ENCODE measurements around the gene KDM2A.

Gene KDM2A

DNA sequence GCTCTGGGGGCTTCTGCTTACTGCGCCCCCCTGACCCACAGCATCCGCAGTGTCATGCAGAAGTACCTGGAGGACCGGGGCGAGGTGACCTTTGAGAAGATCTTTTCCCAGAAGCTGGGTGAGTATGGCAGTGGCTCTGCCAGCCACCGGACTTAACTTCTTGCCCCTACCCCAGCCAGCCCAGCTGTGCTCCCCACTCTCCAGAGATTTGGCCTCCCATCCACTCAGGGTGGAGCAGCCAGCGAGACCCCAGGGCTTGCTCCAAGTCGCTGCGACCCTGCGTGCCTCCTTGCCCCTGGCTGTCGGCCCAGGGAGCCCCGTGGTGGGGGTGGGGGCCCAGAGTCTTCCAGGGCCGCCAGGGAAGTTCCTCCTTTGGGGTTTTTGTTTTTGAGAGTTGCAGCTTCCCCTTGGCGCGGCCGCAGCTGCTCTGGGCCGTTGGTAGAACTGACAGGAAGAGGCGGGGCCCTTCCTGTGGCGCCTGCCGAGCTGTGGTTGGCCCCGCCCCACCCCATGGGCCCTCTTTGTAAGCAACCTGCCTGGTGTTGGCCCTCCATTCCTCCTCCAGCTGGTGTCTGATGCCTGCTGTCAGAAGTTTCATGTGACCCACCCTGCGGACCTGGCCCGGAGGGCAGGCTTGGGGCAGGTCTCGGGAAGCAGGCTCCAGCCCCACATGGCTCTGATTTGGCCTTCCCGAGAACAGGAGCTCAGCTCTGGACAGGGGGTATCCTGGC lies 158.3 kb downstream of the KDM2A start:
- peak; percentile 98 for DNase-seq (ENCODE audit: low read depth)
- TF ChIP-seq, protein P1, sequence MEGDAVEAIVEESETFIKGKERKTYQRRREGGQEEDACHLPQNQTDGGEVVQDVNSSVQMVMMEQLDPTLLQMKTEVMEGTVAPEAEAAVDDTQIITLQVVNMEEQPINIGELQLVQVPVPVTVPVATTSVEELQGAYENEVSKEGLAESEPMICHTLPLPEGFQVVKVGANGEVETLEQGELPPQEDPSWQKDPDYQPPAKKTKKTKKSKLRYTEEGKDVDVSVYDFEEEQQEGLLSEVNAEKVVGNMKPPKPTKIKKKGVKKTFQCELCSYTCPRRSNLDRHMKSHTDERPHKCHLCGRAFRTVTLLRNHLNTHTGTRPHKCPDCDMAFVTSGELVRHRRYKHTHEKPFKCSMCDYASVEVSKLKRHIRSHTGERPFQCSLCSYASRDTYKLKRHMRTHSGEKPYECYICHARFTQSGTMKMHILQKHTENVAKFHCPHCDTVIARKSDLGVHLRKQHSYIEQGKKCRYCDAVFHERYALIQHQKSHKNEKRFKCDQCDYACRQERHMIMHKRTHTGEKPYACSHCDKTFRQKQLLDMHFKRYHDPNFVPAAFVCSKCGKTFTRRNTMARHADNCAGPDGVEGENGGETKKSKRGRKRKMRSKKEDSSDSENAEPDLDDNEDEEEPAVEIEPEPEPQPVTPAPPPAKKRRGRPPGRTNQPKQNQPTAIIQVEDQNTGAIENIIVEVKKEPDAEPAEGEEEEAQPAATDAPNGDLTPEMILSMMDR (IDR thresholded peaks at IDR 0.05; ENCODE audit: insufficient read depth, low read depth, low read length, missing control alignments), result no peak
- peak overlapping the region; percentile 65 for H3K4me3 ChIP-seq (ENCODE audit: low read depth, low read length)

DNA sequence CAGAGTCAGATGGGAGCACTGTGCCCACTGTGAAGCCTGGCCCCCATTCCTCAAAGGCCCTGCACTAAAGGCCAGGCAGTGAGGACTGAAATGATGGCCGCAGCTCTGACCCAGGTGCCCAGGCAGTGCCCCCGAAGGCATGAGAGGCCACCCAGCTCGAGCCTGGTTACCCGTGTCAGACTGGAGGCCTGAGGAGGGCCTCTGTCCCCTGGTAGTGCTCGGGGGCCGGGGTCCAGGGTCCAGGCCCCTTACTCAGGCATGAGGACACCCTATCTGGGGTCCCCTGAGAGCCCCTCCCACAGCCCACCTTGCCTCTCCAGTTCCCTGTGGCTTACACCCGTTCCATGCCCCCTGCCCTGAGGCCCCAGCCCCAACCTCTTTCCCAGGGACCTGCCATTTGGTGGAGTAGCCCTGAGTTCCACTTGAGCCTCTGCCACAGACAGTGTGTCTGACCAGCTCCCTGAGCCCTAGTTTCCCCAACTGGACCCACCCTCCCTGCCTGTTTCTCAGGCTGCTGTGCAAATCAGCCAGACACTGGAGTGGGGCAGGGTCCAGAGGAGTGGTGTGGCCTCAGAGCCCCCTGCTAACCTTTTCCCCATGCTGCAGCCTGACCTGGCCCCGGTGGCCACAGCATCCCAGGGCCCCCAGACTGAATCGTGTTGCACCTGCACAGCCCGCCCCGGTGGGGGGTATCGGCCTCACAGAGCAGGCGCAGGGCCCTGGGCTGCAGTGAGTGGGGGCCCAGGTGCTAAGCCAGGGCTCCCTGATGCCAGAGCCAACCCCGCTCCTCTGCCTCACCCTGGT lies 159.3 kb downstream of the KDM2A start:
- peak overlapping the region; percentile 65 for H3K4me3 ChIP-seq (ENCODE audit: low read depth, low read length)
- TF ChIP-seq, protein P1 (IDR thresholded peaks at IDR 0.05; ENCODE audit: insufficient read depth, low read depth, low read length, missing control alignments), result no peak
- no peak for DNase-seq (ENCODE audit: low read depth)

DNA sequence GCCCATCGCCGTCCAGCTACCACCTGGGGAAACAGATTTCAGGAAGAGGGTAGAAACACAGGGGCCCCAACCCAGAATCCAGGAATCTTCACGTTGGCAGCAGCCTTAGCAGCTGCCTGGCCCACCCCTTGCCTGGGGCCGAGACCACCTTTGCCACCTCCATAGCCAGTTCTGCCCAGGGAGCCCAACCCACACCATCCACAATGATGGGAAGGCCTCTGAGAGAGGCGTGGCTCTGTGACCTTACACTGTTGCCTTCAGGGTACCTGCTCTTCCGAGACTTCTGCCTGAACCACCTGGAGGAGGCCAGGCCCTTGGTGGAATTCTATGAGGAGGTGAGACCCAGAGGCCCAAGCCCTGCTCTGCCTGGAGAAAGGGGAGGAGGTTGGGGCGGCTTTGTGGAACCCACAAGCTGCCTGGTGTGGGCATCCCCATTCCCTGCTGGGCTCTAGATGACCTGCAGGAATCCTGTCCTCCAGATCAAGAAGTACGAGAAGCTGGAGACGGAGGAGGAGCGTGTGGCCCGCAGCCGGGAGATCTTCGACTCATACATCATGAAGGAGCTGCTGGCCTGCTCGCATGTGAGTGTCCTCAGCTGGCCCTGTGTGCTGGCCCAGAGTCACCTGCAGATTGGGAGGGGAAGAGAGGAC lies 160.0 kb downstream of the KDM2A start:
- H3K4me3 ChIP-seq (ENCODE audit: low read depth, low read length), result no peak overlapping the region

DNA sequence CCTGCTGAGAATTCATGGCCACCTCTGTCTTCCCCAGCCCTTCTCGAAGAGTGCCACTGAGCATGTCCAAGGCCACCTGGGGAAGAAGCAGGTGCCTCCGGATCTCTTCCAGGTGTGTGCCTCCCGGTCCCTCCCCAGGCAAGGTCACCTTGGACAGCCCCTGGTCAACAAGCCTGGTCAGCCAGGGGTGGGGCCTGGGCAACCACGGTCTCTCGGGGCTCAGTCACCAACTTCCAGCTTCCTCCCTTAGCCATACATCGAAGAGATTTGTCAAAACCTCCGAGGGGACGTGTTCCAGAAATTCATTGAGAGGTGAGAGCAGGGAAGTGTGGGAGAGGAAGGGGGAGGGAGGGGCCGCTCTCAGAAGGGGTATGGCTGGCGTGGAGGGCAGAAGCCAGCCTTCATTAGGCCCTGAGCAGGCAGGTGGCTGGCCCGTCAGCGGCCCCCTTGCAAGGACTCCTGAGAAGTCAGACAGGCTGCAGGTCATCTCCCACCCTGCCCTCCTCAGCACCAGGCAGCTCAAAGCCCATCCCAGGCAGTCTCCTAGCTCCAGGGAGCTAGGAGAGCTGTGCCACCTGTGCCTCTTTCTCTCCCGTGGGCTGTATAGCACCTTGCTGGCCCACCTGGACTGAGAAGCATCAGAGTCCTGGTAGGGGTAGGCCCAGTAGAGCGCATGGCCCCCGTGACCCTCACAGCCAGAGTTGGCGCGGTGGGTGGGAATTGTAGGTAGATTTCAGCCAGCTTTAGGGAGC lies 160.7 kb downstream of the KDM2A start:
- TF ChIP-seq, protein P1 (IDR thresholded peaks at IDR 0.05; ENCODE audit: insufficient read depth, low read depth, low read length, missing control alignments), result no peak
- DNase-seq (ENCODE audit: low read depth), result no peak
- no peak overlapping the region for H3K4me3 ChIP-seq (ENCODE audit: low read depth, low read length)

More for the DNA sequence above, 160.0 kb downstream of the KDM2A start:
- no peak for DNase-seq (ENCODE audit: low read depth)
- TF ChIP-seq, protein P1 (IDR thresholded peaks at IDR 0.05; ENCODE audit: insufficient read depth, low read depth, low read length, missing control alignments), result no peak

DNA sequence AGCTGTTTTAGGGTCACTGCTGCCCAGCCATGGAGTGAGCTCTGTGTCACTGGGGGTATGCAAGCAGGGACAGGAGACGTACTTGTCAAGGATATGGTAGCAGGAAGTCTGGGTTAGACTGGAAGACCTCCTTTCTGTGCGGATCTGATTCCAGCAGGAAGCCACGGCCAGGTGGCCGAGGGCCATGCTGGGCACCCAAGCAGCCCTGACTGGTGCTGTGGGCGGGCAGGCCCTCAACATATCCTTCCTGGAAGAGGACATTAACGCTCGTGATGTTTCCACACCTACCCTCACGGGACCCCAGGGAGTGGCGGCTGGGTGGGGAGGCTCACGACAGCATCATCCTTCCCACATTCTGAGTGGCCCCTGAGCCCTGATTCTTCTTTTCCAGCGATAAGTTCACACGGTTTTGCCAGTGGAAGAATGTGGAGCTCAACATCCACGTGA lies 161.3 kb downstream of the KDM2A start:
- no peak for DNase-seq (ENCODE audit: low read depth)
- TF ChIP-seq, protein P1 (IDR thresholded peaks at IDR 0.05; ENCODE audit: insufficient read depth, low read depth, low read length, missing control alignments), result no peak
- H3K4me3 ChIP-seq (ENCODE audit: low read depth, low read length), result no peak overlapping the region

DNA sequence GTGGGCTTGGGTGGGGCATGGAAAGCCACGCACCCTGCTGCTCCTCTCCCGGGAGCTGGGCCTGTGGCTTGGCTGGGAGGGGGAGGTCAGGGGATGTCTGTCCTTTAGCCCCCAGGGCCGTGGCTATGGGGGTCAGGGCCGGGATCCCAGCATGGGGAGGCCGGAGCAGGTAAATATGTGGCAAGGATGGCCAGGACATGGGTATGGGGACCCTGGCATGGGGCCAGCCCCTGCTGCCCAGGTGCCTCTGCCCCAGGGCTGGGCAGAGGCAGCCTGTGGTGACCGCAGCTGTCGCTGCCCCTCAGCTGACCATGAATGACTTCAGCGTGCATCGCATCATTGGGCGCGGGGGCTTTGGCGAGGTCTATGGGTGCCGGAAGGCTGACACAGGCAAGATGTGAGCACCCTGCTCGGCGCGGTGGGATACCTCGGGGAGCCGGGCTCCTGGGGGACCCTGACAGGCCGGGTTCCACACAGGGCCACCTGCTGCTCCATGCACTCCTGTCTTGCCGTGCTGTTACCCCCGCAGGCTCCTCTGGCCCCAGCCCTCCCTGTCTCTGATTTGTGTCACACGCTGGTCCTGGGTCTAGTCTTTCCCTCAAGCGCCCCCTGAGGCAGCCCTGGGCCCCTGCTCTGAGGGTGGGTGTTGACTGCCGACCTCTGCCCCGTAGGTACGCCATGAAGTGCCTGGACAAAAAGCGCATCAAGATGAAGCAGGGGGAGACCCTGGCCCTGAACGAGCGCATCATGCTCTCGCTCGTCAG lies 161.9 kb downstream of the KDM2A start:
- no peak overlapping the region for H3K4me3 ChIP-seq (ENCODE audit: low read depth, low read length)
- no peak for DNase-seq (ENCODE audit: low read depth)
- TF ChIP-seq, protein P1 (IDR thresholded peaks at IDR 0.05; ENCODE audit: insufficient read depth, low read depth, low read length, missing control alignments), result no peak
